ENCODE data around the gene FRK. TPM values are rescaled to one million over a fixed set of nuclear protein-coding genes. Genes with fewer than 3 reads are reported as not detected.
"Not testable (repeated sequence)": the region's sequence is repeated elsewhere in the genome, so short reads cannot be mapped to it uniquely, and the experiment has no call there.

The FRK gene
- total RNA-seq, 5 donors from 2014 or later (not counting 1 experiment from before 2014, with no cell fraction given) = 0.02 to 0.07 (median 0.06) TPM

DNA sequence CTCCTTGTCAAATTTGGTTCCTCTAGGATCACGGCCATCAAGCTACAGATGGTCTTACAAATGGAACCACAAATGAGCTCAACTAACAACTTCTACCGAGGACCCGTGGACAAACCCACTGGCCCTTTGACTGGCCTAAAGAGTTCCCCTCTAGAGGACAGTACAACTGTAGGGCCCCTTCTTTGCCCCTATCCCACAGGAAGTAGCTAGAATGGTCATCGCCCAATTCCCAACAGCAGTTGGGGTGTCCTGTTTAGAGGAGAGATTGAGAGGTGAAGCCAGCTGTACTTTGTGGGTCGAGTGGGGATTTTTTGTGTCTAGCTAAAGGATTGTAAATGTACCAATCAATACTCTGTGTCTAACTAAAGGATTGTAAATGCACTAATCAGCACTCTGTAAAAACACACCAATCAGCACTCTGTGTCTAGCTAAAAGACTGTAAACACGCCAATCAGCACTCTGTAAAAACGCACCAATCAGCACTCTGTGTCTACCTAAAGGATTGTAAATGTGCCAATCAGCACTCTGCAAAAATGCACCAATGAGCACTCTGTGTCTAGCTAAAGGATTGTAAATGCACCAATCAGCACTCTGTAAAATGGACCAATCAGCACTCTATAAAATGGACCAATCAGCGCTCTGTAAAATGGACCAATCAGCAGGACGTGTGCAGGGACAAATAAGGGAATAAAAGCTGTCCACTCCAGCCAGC is 35.5 kb upstream of the FRK start:
- not testable (repeated sequence) for ATAC-seq (replicated peaks in 1 of 4); H3K27ac ChIP-seq (ENCODE audit: low read length); H3K9me3 ChIP-seq; H3K27ac Mint-ChIP-seq; H3K4me3 ChIP-seq (ENCODE audit: control insufficient read depth in 1 of 2, extremely low read depth in 1 of 2, low read length in 1 of 2); H3K27me3 ChIP-seq (replicated peaks in 1 of 2; ENCODE audit: control insufficient read depth in 2 of 2, extremely low read depth in 1 of 2, insufficient read depth in 2 of 2, low read length in 1 of 2); H3K36me3 Mint-ChIP-seq; DNase-seq; H3K36me3 ChIP-seq (ENCODE audit: control insufficient read depth in 2 of 2, extremely low read depth in 1 of 2, insufficient read depth in 1 of 2, low read length in 1 of 2); H3K4me3 Mint-ChIP-seq; H3K9me3 Mint-ChIP-seq; H3K4me1 ChIP-seq (ENCODE audit: control insufficient read depth in 1 of 2, extremely low read depth in 1 of 2, insufficient read depth in 2 of 2, low read length in 2 of 2)
- POLR2A ChIA-PET = interaction anchor here in 1 of 2 donors (0.6 kb wide), 1 partner anchor 85 kb away, joined by 3 read pairs; no protein-coding TSS in a partner anchor
- CTCF ChIA-PET = interaction anchor here (0.6 to 2.1 kb wide), 10 partner anchors 9 to 512 kb away, joined by 3 to 16 read pairs (median 4); no protein-coding TSS in a partner anchor
- peaks cover 0 to 12% of the 10 kb centered on the region in 2 donors for H3K27me3 Mint-ChIP-seq
- H3K4me1 Mint-ChIP-seq = peaks cover 13 to 17% (median 13%) of the 10 kb centered on the region in 3 donors
- WGBS (ENCODE audit: insufficient coverage) = 88% methylated on average over 6 of the region's 9 CpGs

- ChIA-PET CTCF (no interaction called here), POLR2A (no interaction called here)
- 96% methylated on average over 3 of the region's 7 CpGs for WGBS (ENCODE audit: insufficient coverage)
- DNase-seq (no peak), ATAC-seq (replicated peaks in 1 of 4) (no peak)
- H3K9me3 Mint-ChIP-seq = peaks cover 0 to 7% (median 6%) of the 10 kb centered on the region in 3 donors
- H3K4me1 ChIP-seq (ENCODE audit: control insufficient read depth in 1 of 2, extremely low read depth in 1 of 2, insufficient read depth in 2 of 2, low read length in 2 of 2) = no peaks in the 10 kb centered on the region
- peaks cover 0 to 6% (median under 1%) of the 10 kb centered on the region in 3 donors for H3K4me1 Mint-ChIP-seq
- no peaks in the 10 kb centered on the region for H3K9me3 ChIP-seq
- no peak overlapping the region for H3K4me3 Mint-ChIP-seq
- no peak overlapping the region for H3K4me3 ChIP-seq (ENCODE audit: control insufficient read depth in 1 of 2, extremely low read depth in 1 of 2, low read length in 1 of 2)
- no peak overlapping the region for H3K27ac Mint-ChIP-seq
- no peaks in the 10 kb centered on the region for H3K36me3 Mint-ChIP-seq
- peaks cover 0 to 12% of the 10 kb centered on the region in 2 donors for H3K27me3 Mint-ChIP-seq
- peaks cover 0 to 3% of the 10 kb centered on the region in 2 experiments for H3K27me3 ChIP-seq (replicated peaks in 1 of 2; ENCODE audit: control insufficient read depth in 2 of 2, extremely low read depth in 1 of 2, insufficient read depth in 2 of 2, low read length in 1 of 2)
- H3K36me3 ChIP-seq (ENCODE audit: control insufficient read depth in 2 of 2, extremely low read depth in 1 of 2, insufficient read depth in 1 of 2, low read length in 1 of 2) = no peaks in the 10 kb centered on the region
- no peak overlapping the region for H3K27ac ChIP-seq (ENCODE audit: low read length)
These were observed 33.4 kb upstream of the FRK start for GRCh38 chr6:116094041-116094440.

DNA sequence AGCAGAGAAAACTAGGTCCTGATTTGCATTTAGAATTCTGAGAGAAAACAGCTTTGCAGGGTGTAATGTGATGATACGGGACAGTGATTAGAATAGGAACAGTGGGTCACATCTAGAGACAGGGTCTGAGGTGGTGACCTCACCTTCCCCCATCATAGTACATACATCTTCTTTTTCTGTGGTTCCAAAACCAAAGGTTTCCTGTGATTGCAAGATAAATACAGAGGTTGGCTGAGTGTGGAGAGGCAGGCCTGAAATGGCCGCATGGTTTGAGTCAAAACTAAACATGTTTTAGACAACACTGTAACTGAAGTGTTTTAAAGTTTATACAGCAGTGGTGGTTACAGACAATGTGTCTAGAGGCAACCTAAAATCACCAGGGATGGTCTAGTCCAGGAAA is 29.6 kb upstream of the FRK start:
- Mint-ChIP-seq H3K36me3 (no peaks in the 10 kb centered on the region), H3K27ac (no peak overlapping the region), H3K4me1 (peaks cover 0 to 6% (median 0%) of the 10 kb centered on the region in 3 donors), H3K9me3 (no peaks in the 10 kb centered on the region), H3K27me3 (peaks cover 2 to 12% of the 10 kb centered on the region in 2 donors), H3K4me3 (no peak overlapping the region)
- H3K4me3 ChIP-seq (ENCODE audit: control insufficient read depth in 1 of 2, extremely low read depth in 1 of 2, low read length in 1 of 2) = no peak overlapping the region
- no peak for ATAC-seq (replicated peaks in 1 of 4)
- H3K4me1 ChIP-seq (ENCODE audit: control insufficient read depth in 1 of 2, extremely low read depth in 1 of 2, insufficient read depth in 2 of 2, low read length in 2 of 2) = no peaks in the 10 kb centered on the region
- no peak overlapping the region for H3K27ac ChIP-seq (ENCODE audit: low read length)
- 63% methylated on average over 1 of the region's 2 CpGs for WGBS (ENCODE audit: insufficient coverage)
- H3K36me3 ChIP-seq (ENCODE audit: control insufficient read depth in 2 of 2, extremely low read depth in 1 of 2, insufficient read depth in 1 of 2, low read length in 1 of 2) = no peaks in the 10 kb centered on the region
- H3K9me3 ChIP-seq = no peaks in the 10 kb centered on the region
- DNase-seq = no peak
- H3K27me3 ChIP-seq (replicated peaks in 1 of 2; ENCODE audit: control insufficient read depth in 2 of 2, extremely low read depth in 1 of 2, insufficient read depth in 2 of 2, low read length in 1 of 2) = peaks cover 0 to 3% of the 10 kb centered on the region in 2 experiments
- ChIA-PET CTCF (no interaction called here), POLR2A (no interaction called here)

GRCh38 chr6:116088946-116089345 is 28.3 kb upstream of the FRK start:
- CTCF ChIA-PET = no interaction called here
- no peaks in the 10 kb centered on the region for H3K9me3 Mint-ChIP-seq
- H3K4me1 ChIP-seq (ENCODE audit: control insufficient read depth in 1 of 2, extremely low read depth in 1 of 2, insufficient read depth in 2 of 2, low read length in 2 of 2) = no peaks in the 10 kb centered on the region
- ATAC-seq (replicated peaks in 1 of 4) = no peak
- peaks cover 0 to 6% (median 0%) of the 10 kb centered on the region in 3 donors for H3K4me1 Mint-ChIP-seq
- no peaks in the 10 kb centered on the region for H3K36me3 ChIP-seq (ENCODE audit: control insufficient read depth in 2 of 2, extremely low read depth in 1 of 2, insufficient read depth in 1 of 2, low read length in 1 of 2)
- no peak overlapping the region for H3K27ac Mint-ChIP-seq
- no peak for DNase-seq
- H3K36me3 Mint-ChIP-seq = no peaks in the 10 kb centered on the region
- H3K27ac ChIP-seq (ENCODE audit: low read length) = no peak overlapping the region
- no peaks in the 10 kb centered on the region for H3K27me3 ChIP-seq (replicated peaks in 1 of 2; ENCODE audit: control insufficient read depth in 2 of 2, extremely low read depth in 1 of 2, insufficient read depth in 2 of 2, low read length in 1 of 2)
- H3K27me3 Mint-ChIP-seq = peaks cover 2 to 15% of the 10 kb centered on the region in 2 donors
- no peak overlapping the region for H3K4me3 Mint-ChIP-seq
- POLR2A ChIA-PET = no interaction called here
- H3K9me3 ChIP-seq = no peaks in the 10 kb centered on the region
- H3K4me3 ChIP-seq (ENCODE audit: control insufficient read depth in 1 of 2, extremely low read depth in 1 of 2, low read length in 1 of 2) = no peak overlapping the region

DNA sequence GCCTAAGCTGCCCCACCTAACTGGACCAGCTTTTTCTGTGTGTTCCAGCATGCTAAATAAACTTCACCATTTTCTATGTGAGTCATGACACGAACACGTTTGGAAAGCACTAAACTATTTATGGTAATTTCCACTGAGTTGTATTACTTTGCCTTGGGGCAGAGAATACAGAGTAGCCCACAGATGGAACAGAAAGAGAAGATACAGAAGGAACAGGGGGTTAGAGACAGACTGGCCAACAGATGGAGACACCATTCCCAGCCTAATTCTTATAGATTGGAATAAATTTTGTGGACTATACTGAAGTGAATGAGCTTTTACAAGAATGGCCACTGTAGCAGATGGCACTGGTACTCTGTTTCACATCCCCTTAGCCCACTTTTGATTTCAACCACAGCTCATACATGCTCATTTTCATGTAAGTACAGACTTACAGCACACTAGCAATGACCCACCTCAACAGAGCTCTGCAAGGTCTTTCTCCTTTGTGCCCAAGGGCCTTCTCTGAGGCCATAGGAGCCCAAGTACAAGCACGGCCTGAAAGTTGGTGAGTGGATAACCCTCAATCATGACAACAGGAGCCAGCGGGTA is 26.8 kb upstream of the FRK start:
- Mint-ChIP-seq H3K4me1 (peaks cover 0 to 6% (median 0%) of the 10 kb centered on the region in 3 donors), H3K27me3 (peaks cover 5 to 13% of the 10 kb centered on the region in 2 donors), H3K4me3 (no peak overlapping the region), H3K9me3 (no peaks in the 10 kb centered on the region), H3K36me3 (no peaks in the 10 kb centered on the region), H3K27ac (no peak overlapping the region)
- Histone ChIP-seq H3K4me3 (ENCODE audit: control insufficient read depth in 1 of 2, extremely low read depth in 1 of 2, low read length in 1 of 2) (no peak overlapping the region), H3K27ac (ENCODE audit: low read length) (no peak overlapping the region), H3K9me3 (no peaks in the 10 kb centered on the region), H3K4me1 (ENCODE audit: control insufficient read depth in 1 of 2, extremely low read depth in 1 of 2, insufficient read depth in 2 of 2, low read length in 2 of 2) (no peaks in the 10 kb centered on the region), H3K36me3 (ENCODE audit: control insufficient read depth in 2 of 2, extremely low read depth in 1 of 2, insufficient read depth in 1 of 2, low read length in 1 of 2) (no peaks in the 10 kb centered on the region), H3K27me3 (replicated peaks in 1 of 2; ENCODE audit: control insufficient read depth in 2 of 2, extremely low read depth in 1 of 2, insufficient read depth in 2 of 2, low read length in 1 of 2) (no peaks in the 10 kb centered on the region)
- ChIA-PET POLR2A (no interaction called here), CTCF (no interaction called here)
- WGBS (ENCODE audit: insufficient coverage) = 84% methylated on average over 2 of the region's 4 CpGs
- no peak for ATAC-seq (replicated peaks in 1 of 4)
- no peak for DNase-seq

DNA sequence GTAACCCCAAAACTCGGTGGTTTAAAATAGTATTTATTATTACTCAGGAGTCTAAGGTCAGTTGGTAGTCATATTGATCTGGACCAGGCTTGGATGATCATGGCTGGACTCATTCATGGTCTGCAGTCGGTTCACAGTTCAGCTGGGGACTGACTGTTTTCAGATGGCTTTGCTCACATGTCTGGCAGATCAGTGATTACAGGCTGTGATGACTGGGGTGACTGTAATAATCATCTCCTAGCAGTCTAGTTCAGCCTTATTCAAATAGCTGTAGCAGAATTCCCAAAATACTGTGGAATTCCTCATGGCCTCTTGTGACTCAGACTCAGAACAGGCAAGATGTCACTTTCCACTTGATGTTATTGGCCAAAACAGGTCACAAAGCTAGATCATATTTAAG is 23.6 kb upstream of the FRK start:
- Mint-ChIP-seq H3K27me3 (peaks cover 9 to 16% of the 10 kb centered on the region in 2 donors), H3K4me3 (no peak overlapping the region), H3K27ac (no peak overlapping the region), H3K9me3 (no peaks in the 10 kb centered on the region), H3K36me3 (no peaks in the 10 kb centered on the region), H3K4me1 (no peaks in the 10 kb centered on the region)
- no peak for ATAC-seq (replicated peaks in 1 of 4)
- Histone ChIP-seq H3K4me1 (ENCODE audit: control insufficient read depth in 1 of 2, extremely low read depth in 1 of 2, insufficient read depth in 2 of 2, low read length in 2 of 2) (no peaks in the 10 kb centered on the region), H3K27me3 (replicated peaks in 1 of 2; ENCODE audit: control insufficient read depth in 2 of 2, extremely low read depth in 1 of 2, insufficient read depth in 2 of 2, low read length in 1 of 2) (no peaks in the 10 kb centered on the region), H3K9me3 (no peaks in the 10 kb centered on the region), H3K36me3 (ENCODE audit: control insufficient read depth in 2 of 2, extremely low read depth in 1 of 2, insufficient read depth in 1 of 2, low read length in 1 of 2) (no peaks in the 10 kb centered on the region), H3K27ac (ENCODE audit: low read length) (no peak overlapping the region), H3K4me3 (ENCODE audit: control insufficient read depth in 1 of 2, extremely low read depth in 1 of 2, low read length in 1 of 2) (no peak overlapping the region)
- 71% methylated on average over 1 of the region's 2 CpGs for WGBS (ENCODE audit: insufficient coverage)
- no peak for DNase-seq
- POLR2A ChIA-PET = no interaction called here
- CTCF ChIA-PET = interaction anchor here (1.3 to 1.7 kb wide), 2 partner anchors 12 to 73 kb away, joined by 6 to 7 read pairs; no protein-coding TSS in a partner anchor
